Chondrocyte (in vitro differentiated cells): ENCODE data around the gene ABCC3. TPM values are rescaled to one million over a fixed set of nuclear protein-coding genes. Genes with fewer than 3 reads are reported as not detected.

Experiments used
- DNase-seq: peaks from one replicate; pipeline ENCODE4 v3.0.0; 2021; ENCODE audit warnings: mixed read lengths, low spot score
- H3K27ac Mint-ChIP-seq: one replicate; pipeline ENCODE4 v1.8.0; 2021; ENCODE audit warnings: mild to moderate bottlenecking, moderate library complexity, mixed read lengths; ENCODE audit not compliant: unreplicated experiment
- H3K27me3 Mint-ChIP-seq: 2 replicates; pipeline ENCODE4 v1.8.0; 2021; ENCODE audit warnings: low read depth, mixed read lengths
- H3K36me3 Mint-ChIP-seq: 2 replicates; pipeline ENCODE4 v1.8.0; 2021; ENCODE audit warnings: low read depth, mixed read lengths
- H3K4me1 Mint-ChIP-seq: 2 replicates; pipeline ENCODE4 v1.8.0; 2021; ENCODE audit warnings: low read depth, mild to moderate bottlenecking, mixed read lengths
- H3K4me3 Mint-ChIP-seq: one replicate; pipeline ENCODE4 v1.8.0; 2021; ENCODE audit warnings: mild to moderate bottlenecking, moderate library complexity, mixed read lengths; ENCODE audit not compliant: unreplicated experiment
- H3K9me3 Mint-ChIP-seq: 2 replicates; pipeline ENCODE4 v1.8.0; 2021; ENCODE audit warnings: low read depth, mixed read lengths
- CTCF ChIP-seq: fragments of 200-600 bp; sonication (generic); IDR thresholded peaks from 2 replicates; pipeline ENCODE4 v1.5.0; 2021; ENCODE audit warnings: antibody characterized with exemption, mild to moderate bottlenecking, moderate library complexity
- total RNA-seq: library from RNA; stranded (reverse); gene quantifications from 3 replicates; pipeline ENCODE4 v1.2.1, GENCODE V29; 2021

The ABCC3 gene
- total RNA-seq, 1 donor from 2014 or later = 2.8 TPM

- no peak overlapping the region for H3K27ac Mint-ChIP-seq
- no peak for TF ChIP-seq CTCF
- no peak for DNase-seq
- no peaks in the 10 kb centered on the region for H3K9me3 Mint-ChIP-seq
- no peak overlapping the region for H3K4me3 Mint-ChIP-seq
- H3K36me3 Mint-ChIP-seq = no peaks in the 10 kb centered on the region
- H3K27me3 Mint-ChIP-seq = no peaks in the 10 kb centered on the region
- H3K4me1 Mint-ChIP-seq = peaks cover 28% of the 10 kb centered on the region
Measured at GRCh38 chr17:50666316-50666715, 31.6 kb downstream of the ABCC3 start.

GRCh38 chr17:50667259-50668024 is 32.8 kb downstream of the ABCC3 start:
- no peak for TF ChIP-seq CTCF
- Mint-ChIP-seq H3K9me3 (no peaks in the 10 kb centered on the region), H3K27me3 (no peaks in the 10 kb centered on the region), H3K4me1 (peaks cover 17% of the 10 kb centered on the region), H3K27ac (no peak overlapping the region), H3K4me3 (no peak overlapping the region), H3K36me3 (no peaks in the 10 kb centered on the region)
- DNase-seq = no peak

GRCh38 chr17:50668025-50668837 is 33.5 kb downstream of the ABCC3 start:
- Mint-ChIP-seq H3K4me1 (peaks cover 17% of the 10 kb centered on the region), H3K4me3 (no peak overlapping the region), H3K36me3 (no peaks in the 10 kb centered on the region), H3K27ac (peak overlapping the region; percentile 45), H3K9me3 (no peaks in the 10 kb centered on the region), H3K27me3 (no peaks in the 10 kb centered on the region)
- TF ChIP-seq CTCF = no peak
- DNase-seq = no peak

GRCh38 chr17:50668838-50669581 is 34.3 kb downstream of the ABCC3 start:
- no peak for TF ChIP-seq CTCF
- no peak for DNase-seq
- no peaks in the 10 kb centered on the region for H3K9me3 Mint-ChIP-seq
- no peak overlapping the region for H3K4me3 Mint-ChIP-seq
- H3K4me1 Mint-ChIP-seq = peaks cover 17% of the 10 kb centered on the region
- no peaks in the 10 kb centered on the region for H3K36me3 Mint-ChIP-seq
- H3K27me3 Mint-ChIP-seq = no peaks in the 10 kb centered on the region
- H3K27ac Mint-ChIP-seq = no peak overlapping the region

GRCh38 chr17:50672071-50672470 is 37.4 kb downstream of the ABCC3 start:
- no peak overlapping the region for H3K4me3 Mint-ChIP-seq

More at GRCh38 chr17:50672071-50672470, 37.4 kb downstream of the ABCC3 start:
- TF ChIP-seq CTCF = no peak
- DNase-seq = no peak
- Mint-ChIP-seq H3K9me3 (no peaks in the 10 kb centered on the region), H3K36me3 (no peaks in the 10 kb centered on the region), H3K4me1 (peaks cover 17% of the 10 kb centered on the region), H3K27ac (no peak overlapping the region), H3K27me3 (no peaks in the 10 kb centered on the region)
